ENCODE measurements around the gene DIO3. TPM values are rescaled to one million over a fixed set of nuclear protein-coding genes. Genes with fewer than 3 reads are reported as not detected.

Gene DIO3
- total RNA-seq, 1 experiment from 2014 or later: 4.9 TPM

DNA sequence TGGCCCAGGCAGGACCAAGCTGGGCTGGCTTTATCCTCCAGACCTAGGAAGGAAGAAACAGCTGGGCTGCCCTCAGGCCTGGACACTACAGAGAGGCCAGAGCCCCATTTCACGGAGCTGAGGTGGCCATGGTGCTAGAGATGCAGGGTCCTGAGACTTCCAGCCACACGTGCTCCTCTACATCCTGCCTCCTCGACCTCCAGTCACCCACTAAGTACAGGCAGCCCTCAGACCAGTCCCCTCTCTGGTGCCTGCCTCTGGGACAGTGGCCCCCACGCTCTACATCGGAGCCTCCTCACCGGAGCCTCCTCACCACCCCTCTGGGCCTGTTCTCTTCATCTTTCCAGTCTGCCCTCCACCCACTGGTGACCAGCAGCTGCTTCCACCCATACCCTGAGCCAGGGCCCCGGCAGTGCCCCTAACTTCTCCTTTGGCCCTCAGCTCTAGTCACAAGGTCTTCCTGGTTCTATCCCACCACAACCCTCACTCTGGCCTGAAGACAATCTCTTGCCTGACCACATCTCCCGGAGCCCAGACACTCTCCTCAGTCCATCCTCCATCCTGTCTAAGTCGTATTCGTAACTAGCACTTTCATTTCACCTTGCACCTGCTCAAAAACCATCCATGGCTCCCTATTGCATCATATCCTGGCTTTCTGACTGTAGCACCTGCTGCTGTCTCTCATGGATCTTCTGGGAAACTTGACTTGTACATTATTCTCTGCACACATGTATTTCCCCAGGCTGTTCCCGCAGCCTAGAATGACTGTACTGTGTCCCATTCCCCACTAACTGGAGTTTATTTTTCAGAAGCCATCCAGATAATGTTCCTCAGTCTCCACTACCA lies 43.9 kb downstream of the DIO3 start:
- Histone ChIP-seq H3K9me2 (replicated peaks; ENCODE audit: low read length) (no peaks in the 10 kb centered on the region), H4K20me1 (ENCODE audit: low read length) (no peaks in the 10 kb centered on the region), H3K27ac (ENCODE audit: low read length) (no peak overlapping the region), H2AFZ (ENCODE audit: low read length) (no peak overlapping the region), H3K4me3 (ENCODE audit: low read length) (no peak overlapping the region), H3K27me3 (ENCODE audit: low read length) (peaks cover 43% of the 10 kb centered on the region), H3K9me3 (ENCODE audit: low read length) (no peaks in the 10 kb centered on the region), H3F3A (ENCODE audit: low read length, unreplicated experiment) (no peaks in the 10 kb centered on the region), H3K79me2 (ENCODE audit: low read length) (no peaks in the 10 kb centered on the region), H3K4me2 (ENCODE audit: low read length) (no peak overlapping the region), H3K9ac (ENCODE audit: low read length) (no peak overlapping the region), H3K36me3 (ENCODE audit: low read depth, low read length) (no peaks in the 10 kb centered on the region), H3K4me1 (ENCODE audit: insufficient read depth, low read length) (no peaks in the 10 kb centered on the region)
- no peak for ATAC-seq
- TF ChIP-seq, protein P1, sequence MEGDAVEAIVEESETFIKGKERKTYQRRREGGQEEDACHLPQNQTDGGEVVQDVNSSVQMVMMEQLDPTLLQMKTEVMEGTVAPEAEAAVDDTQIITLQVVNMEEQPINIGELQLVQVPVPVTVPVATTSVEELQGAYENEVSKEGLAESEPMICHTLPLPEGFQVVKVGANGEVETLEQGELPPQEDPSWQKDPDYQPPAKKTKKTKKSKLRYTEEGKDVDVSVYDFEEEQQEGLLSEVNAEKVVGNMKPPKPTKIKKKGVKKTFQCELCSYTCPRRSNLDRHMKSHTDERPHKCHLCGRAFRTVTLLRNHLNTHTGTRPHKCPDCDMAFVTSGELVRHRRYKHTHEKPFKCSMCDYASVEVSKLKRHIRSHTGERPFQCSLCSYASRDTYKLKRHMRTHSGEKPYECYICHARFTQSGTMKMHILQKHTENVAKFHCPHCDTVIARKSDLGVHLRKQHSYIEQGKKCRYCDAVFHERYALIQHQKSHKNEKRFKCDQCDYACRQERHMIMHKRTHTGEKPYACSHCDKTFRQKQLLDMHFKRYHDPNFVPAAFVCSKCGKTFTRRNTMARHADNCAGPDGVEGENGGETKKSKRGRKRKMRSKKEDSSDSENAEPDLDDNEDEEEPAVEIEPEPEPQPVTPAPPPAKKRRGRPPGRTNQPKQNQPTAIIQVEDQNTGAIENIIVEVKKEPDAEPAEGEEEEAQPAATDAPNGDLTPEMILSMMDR (conservative IDR thresholded peaks at IDR 0.05; ENCODE audit: low read depth, low read length): no peak
- TF ChIP-seq EZH2 (IDR thresholded peaks at IDR 0.05; ENCODE audit: low read length, unreplicated experiment) (no peak), EZH2phosphoT487 (IDR thresholded peaks at IDR 0.05; ENCODE audit: borderline replicate concordance, low read length) (no peak)
- intact Hi-C loops (cut with micrococcal nuclease): no loop called here
- no TSS peak for BruUV-seq (replicated peaks)
- ChIA-PET POLR2A (ENCODE audit: unreplicated experiment) (no interaction called here), CTCF (no interaction called here)
- no peak for DNase-seq

DNA sequence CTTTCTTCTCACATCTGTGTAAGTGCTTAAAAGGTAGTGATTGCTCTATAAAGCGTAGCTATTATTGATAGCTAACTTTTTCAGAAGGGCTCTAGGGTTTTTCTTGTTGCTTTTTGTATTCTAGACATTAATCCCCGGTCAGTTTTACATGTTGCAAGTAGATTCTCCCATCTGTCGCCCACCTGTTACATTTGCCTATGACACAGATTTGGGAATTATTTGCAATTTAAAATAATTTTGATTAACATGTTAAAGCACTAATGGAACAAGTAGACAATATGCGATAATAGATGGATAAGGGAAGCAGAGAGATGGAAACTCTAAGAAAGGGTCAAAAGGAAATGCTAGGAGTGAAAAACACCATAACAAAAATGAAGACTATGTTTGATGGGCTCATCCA lies 44.5 kb downstream of the DIO3 start:
- intact Hi-C loops (cut with micrococcal nuclease): no loop called here

More for the DNA sequence above, 44.5 kb downstream of the DIO3 start:
- Histone ChIP-seq H3K79me2 (ENCODE audit: low read length) (no peaks in the 10 kb centered on the region), H3K27me3 (ENCODE audit: low read length) (peaks cover 50% of the 10 kb centered on the region), H3K9me2 (replicated peaks; ENCODE audit: low read length) (no peaks in the 10 kb centered on the region), H2AFZ (ENCODE audit: low read length) (no peak overlapping the region), H3K4me1 (ENCODE audit: insufficient read depth, low read length) (no peaks in the 10 kb centered on the region), H3K4me3 (ENCODE audit: low read length) (no peak overlapping the region), H3K9me3 (ENCODE audit: low read length) (no peaks in the 10 kb centered on the region), H3F3A (ENCODE audit: low read length, unreplicated experiment) (no peaks in the 10 kb centered on the region), H3K27ac (ENCODE audit: low read length) (no peak overlapping the region), H3K36me3 (ENCODE audit: low read depth, low read length) (no peaks in the 10 kb centered on the region), H4K20me1 (ENCODE audit: low read length) (no peaks in the 10 kb centered on the region), H3K9ac (ENCODE audit: low read length) (no peak overlapping the region), H3K4me2 (ENCODE audit: low read length) (no peak overlapping the region)
- TF ChIP-seq EZH2 (IDR thresholded peaks at IDR 0.05; ENCODE audit: low read length, unreplicated experiment) (no peak), EZH2phosphoT487 (IDR thresholded peaks at IDR 0.05; ENCODE audit: borderline replicate concordance, low read length) (no peak)
- TF ChIP-seq, protein P1 (conservative IDR thresholded peaks at IDR 0.05; ENCODE audit: low read depth, low read length): no peak
- BruUV-seq (replicated peaks): no TSS peak
- CTCF ChIA-PET: no interaction called here
- POLR2A ChIA-PET (ENCODE audit: unreplicated experiment): no interaction called here
- DNase-seq (no peak), ATAC-seq (no peak)

Other genes with a start within 250 kb of the DIO3 start
- 92.9 and 96.1 TPM in 2 replicates for gene PPP2R5C, start 200.2 kb downstream of the DIO3 start, total RNA-seq (2014; rRNA removed)